HEK293T (cell line): ENCODE measurements around the gene ENPP6.
A peak's percentile ranks its signal among the peaks of the same experiment; 100 is the strongest.

Experiments used
- CTCF ChIA-PET: fragments of 350-600 bp; formaldehyde crosslinking; extraction: SDS; loops from one replicate; lab custom pipeline; 2021; ENCODE audit warnings: antibody characterized with exemption, inconsistent platforms; lab: Yijun Ruan, JAX
- POLR2A ChIA-PET: fragments of 350-600 bp; formaldehyde crosslinking; extraction: SDS; loops from one replicate; lab custom pipeline; 2020; ENCODE audit warnings: antibody characterized with exemption, inconsistent platforms; lab: Yijun Ruan, JAX
- DNase-seq: peaks from one replicate; pipeline ENCODE4 v3.0.0; 2012; ENCODE audit warnings: mixed read lengths; ENCODE audit errors: extremely low spot score
- ARNT ChIP-seq: fragments of 450-650 bp; IDR thresholded peaks from 2 replicates; pipeline ENCODE4 v1.6.1; 2017; ENCODE audit warnings: mild to moderate bottlenecking
- BHLHE40 ChIP-seq: fragments of 450-650 bp; IDR thresholded peaks from 2 replicates; pipeline ENCODE4 v1.6.1; 2016; ENCODE audit warnings: mild to moderate bottlenecking, moderate library complexity, borderline replicate concordance
- CTBP1 ChIP-seq: fragments of 450-650 bp; IDR thresholded peaks from 2 replicates; pipeline ENCODE4 v1.6.1; 2016; ENCODE audit warnings: borderline replicate concordance
- ELF4 ChIP-seq: fragments of 450-650 bp; IDR thresholded peaks from 2 replicates; pipeline ENCODE4 v1.6.1; 2017; ENCODE audit warnings: antibody characterized with exemption
- FOXA1 ChIP-seq: fragments of 450-650 bp; IDR thresholded peaks from 2 replicates; pipeline ENCODE4 v1.6.1; 2016; ENCODE audit warnings: mild to moderate bottlenecking
- FOXK2 ChIP-seq: fragments of 450-650 bp; IDR thresholded peaks from 2 replicates; pipeline ENCODE4 v1.6.1; 2016; ENCODE audit warnings: mild to moderate bottlenecking
- FOXM1 ChIP-seq: fragments of 450-650 bp; IDR thresholded peaks from 2 replicates; pipeline ENCODE4 v1.6.1; 2017; ENCODE audit warnings: mild to moderate bottlenecking, borderline replicate concordance
- HDGF ChIP-seq: fragments of 450-650 bp; IDR thresholded peaks from 2 replicates; pipeline ENCODE4 v1.6.1; 2017; ENCODE audit warnings: antibody characterized with exemption, borderline replicate concordance
- L3MBTL2 ChIP-seq: fragments of 450-650 bp; conservative IDR thresholded peaks from 2 replicates; pipeline ENCODE4 v1.6.1; 2016; ENCODE audit warnings: mild to moderate bottlenecking
- LEF1 ChIP-seq: fragments of 450-650 bp; IDR thresholded peaks from 2 replicates; pipeline ENCODE4 v1.6.1; 2017; ENCODE audit warnings: mild to moderate bottlenecking, borderline replicate concordance
- NFRKB ChIP-seq: fragments of 450-650 bp; IDR thresholded peaks from 2 replicates; pipeline ENCODE4 v1.6.1; 2016; ENCODE audit warnings: mild to moderate bottlenecking, moderate library complexity
- SP1 ChIP-seq: fragments of 450-650 bp; IDR thresholded peaks from 2 replicates; pipeline ENCODE4 v1.6.1; 2017
- SUZ12 ChIP-seq: fragments of 450-650 bp; IDR thresholded peaks from 2 replicates; pipeline ENCODE4 v1.6.1; 2016; ENCODE audit warnings: mild to moderate bottlenecking
- TARDBP ChIP-seq: fragments of 450-650 bp; IDR thresholded peaks from 2 replicates; pipeline ENCODE4 v1.6.1; 2016
- ZNF384 ChIP-seq: fragments of 450-650 bp; IDR thresholded peaks from 2 replicates; pipeline ENCODE4 v1.6.1; 2016
- TF ChIP-seq, protein P1 (sequence below): fragments of 450-650 bp; IDR thresholded peaks from 2 replicates; pipeline ENCODE4 v1.6.1; 2016

Gene ENPP6

GRCh38 chr4:184217634-184218033, at the start of gene ENPP6:
ENPP6 (minus strand) TSS chr4:184217873; CDS start chr4:184217819, 54 bp downstream.
- TF ChIP-seq CTBP1 (no peak), FOXM1 (no peak), ZNF384 (no peak), ARNT (no peak), BHLHE40 (no peak), TARDBP (no peak), SUZ12 (no peak), LEF1 (no peak)
- CTCF ChIA-PET, result no interaction called here
- no peak for DNase-seq
- POLR2A ChIA-PET, result no interaction called here

GRCh38 chr4:184267206-184267608, 49.5 kb upstream of the ENPP6 start:
- TF ChIP-seq FOXK2 (no peak), FOXM1 (no peak), ARNT (no peak), TARDBP (no peak), SUZ12 (no peak)
- TF ChIP-seq, protein P1, sequence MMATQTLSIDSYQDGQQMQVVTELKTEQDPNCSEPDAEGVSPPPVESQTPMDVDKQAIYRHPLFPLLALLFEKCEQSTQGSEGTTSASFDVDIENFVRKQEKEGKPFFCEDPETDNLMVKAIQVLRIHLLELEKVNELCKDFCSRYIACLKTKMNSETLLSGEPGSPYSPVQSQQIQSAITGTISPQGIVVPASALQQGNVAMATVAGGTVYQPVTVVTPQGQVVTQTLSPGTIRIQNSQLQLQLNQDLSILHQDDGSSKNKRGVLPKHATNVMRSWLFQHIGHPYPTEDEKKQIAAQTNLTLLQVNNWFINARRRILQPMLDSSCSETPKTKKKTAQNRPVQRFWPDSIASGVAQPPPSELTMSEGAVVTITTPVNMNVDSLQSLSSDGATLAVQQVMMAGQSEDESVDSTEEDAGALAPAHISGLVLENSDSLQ, result no peak
- ChIA-PET CTCF (interaction anchor here (1.3 kb wide), 1 partner anchor 166 kb away, joined by 3 read pairs; no protein-coding TSS in a partner anchor), POLR2A (interaction anchor here (4.3 kb wide), 1 partner anchor 270 kb away, joined by 30 read pairs; no protein-coding TSS in a partner anchor)
- no peak for DNase-seq

GRCh38 chr4:184265546-184266351, 48.1 kb upstream of the ENPP6 start:
- DNase-seq, result no peak
- ChIA-PET POLR2A (interaction anchor here (1.4 to 4.3 kb wide), 3 partner anchors 78 to 468 kb away, joined by 4 to 30 read pairs (median 7); partner anchors contain the start of gene CENPU), CTCF (interaction anchor here (0.6 to 2.2 kb wide), 8 partner anchors 13 to 447 kb away, joined by 3 to 17 read pairs (median 4); no protein-coding TSS in a partner anchor)
- TF ChIP-seq, protein P1, result no peak
- TF ChIP-seq CTBP1 (no peak), TARDBP (no peak), L3MBTL2 (no peak), SUZ12 (no peak), BHLHE40 (no peak), HDGF (no peak), ZNF384 (no peak), ELF4 (no peak), NFRKB (no peak), LEF1 (no peak), FOXA1 (no peak), FOXM1 (no peak), ARNT (no peak), FOXK2 (no peak)

DNA sequence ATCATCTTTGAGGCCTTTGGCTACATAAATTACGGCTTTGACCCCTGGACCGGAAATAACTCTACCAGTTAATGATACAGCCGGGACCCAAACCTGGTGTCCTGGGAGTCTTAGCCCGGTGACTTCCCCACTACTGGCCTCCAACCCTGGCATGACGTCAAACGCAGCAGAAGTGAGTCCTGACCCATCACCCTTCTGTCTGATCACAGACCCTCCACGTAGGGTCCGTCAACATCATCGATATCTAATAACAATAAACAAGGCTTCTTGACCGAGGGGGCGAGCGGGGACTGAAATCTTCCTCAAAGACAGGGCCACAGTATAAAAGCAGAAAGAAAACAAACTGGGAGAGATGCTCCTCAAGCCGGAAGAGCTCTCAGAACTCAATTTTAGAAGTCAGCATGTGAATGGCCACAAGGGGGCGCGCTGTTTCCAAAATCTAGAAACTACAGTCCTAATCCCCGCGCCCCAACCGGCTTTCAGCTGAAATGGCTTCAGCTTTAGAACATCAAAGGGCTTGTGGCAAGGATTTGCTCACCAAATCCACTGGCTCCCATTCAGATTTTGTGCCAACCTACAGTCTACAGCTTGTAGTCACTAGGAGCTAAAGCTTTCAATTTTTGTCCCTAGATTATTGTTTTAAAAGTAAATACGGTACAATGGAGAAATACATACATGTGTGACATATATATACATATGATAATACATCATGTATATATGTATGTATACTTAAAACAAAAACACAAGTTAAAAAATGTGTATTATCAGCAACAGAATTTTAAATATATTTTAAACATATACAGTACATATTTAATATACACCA, 46.4 kb upstream of the ENPP6 start:
- ChIA-PET CTCF (interaction anchor here (0.6 to 2.2 kb wide), 18 partner anchors 10 to 832 kb away, joined by 3 to 17 read pairs (median 4); no protein-coding TSS in a partner anchor), POLR2A (interaction anchor here (0.6 to 4.3 kb wide), 5 partner anchors 210 to 470 kb away, joined by 3 to 30 read pairs (median 5); partner anchors contain the start of genes CENPU and IRF2)
- DNase-seq, result peak; percentile 63
- TF ChIP-seq ZNF384, result no peak
- TF ChIP-seq LEF1, result no peak
- no peak for TF ChIP-seq ELF4

DNA sequence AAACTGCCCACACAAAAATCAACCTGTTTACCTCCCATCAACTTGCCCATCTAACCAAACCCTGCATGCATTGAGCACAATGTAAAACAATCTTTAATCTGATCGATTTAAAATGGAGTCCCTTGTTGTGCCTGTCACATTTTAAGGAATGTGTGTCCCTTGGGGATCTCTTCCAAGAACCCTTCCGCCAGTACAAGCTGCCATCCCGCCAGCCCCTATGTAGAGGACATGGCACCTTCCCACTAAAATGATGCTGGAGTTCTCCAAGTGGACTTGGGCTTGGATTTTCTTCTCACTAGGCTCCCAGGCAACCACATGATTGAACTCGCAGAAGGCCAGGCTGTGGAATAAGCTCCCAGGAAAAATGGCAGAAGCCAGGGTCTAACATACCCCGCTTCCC, 45.8 kb upstream of the ENPP6 start:
- ChIA-PET POLR2A (interaction anchor here (1.1 to 4.3 kb wide), 3 partner anchors 211 to 471 kb away, joined by 4 to 30 read pairs (median 5); partner anchors contain the start of genes CENPU and IRF2), CTCF (interaction anchor here (0.5 to 2.2 kb wide), 14 partner anchors 11 to 832 kb away, joined by 3 to 17 read pairs (median 4); no protein-coding TSS in a partner anchor)
- TF ChIP-seq SUZ12 (no peak), ZNF384 (no peak), FOXA1 (no peak)
- DNase-seq, result no peak

- ChIA-PET CTCF (interaction anchor here (0.5 to 1.2 kb wide), 4 partner anchors 48 to 274 kb away, joined by 3 read pairs; no protein-coding TSS in a partner anchor), POLR2A (interaction anchor here (1.3 kb wide), 1 partner anchor 212 kb away, joined by 5 read pairs; the partner anchor contains the start of gene IRF2)
- TF ChIP-seq LEF1 (no peak), ARNT (no peak), BHLHE40 (no peak), HDGF (no peak), CTBP1 (no peak), TARDBP (no peak), SP1 (no peak), FOXK2 (no peak), ZNF384 (no peak)
- TF ChIP-seq, protein P1, result no peak
- DNase-seq, result no peak
Measured at GRCh38 chr4:184262901-184263300, 45.2 kb upstream of the ENPP6 start.
